GM21447 (cell line): ENCODE results near the gene PDE9A.

Experiments
- ATAC-seq: cut with Tn5 transposase; IDR thresholded peaks from one replicate; pipeline ENCODE4 v1.9.1; 2021; ENCODE audit not compliant: unreplicated experiment

PDE9A gene

GRCh38 chr21:42641311-42642218 lies 11.9 kb upstream of the PDE9A start:
- no peak for ATAC-seq

- no peak for ATAC-seq
Observed at GRCh38 chr21:42642219-42642745, 11.1 kb upstream of the PDE9A start.

- ATAC-seq = no peak
Observed at GRCh38 chr21:42644223-42645208, 8.9 kb upstream of the PDE9A start.

DNA sequence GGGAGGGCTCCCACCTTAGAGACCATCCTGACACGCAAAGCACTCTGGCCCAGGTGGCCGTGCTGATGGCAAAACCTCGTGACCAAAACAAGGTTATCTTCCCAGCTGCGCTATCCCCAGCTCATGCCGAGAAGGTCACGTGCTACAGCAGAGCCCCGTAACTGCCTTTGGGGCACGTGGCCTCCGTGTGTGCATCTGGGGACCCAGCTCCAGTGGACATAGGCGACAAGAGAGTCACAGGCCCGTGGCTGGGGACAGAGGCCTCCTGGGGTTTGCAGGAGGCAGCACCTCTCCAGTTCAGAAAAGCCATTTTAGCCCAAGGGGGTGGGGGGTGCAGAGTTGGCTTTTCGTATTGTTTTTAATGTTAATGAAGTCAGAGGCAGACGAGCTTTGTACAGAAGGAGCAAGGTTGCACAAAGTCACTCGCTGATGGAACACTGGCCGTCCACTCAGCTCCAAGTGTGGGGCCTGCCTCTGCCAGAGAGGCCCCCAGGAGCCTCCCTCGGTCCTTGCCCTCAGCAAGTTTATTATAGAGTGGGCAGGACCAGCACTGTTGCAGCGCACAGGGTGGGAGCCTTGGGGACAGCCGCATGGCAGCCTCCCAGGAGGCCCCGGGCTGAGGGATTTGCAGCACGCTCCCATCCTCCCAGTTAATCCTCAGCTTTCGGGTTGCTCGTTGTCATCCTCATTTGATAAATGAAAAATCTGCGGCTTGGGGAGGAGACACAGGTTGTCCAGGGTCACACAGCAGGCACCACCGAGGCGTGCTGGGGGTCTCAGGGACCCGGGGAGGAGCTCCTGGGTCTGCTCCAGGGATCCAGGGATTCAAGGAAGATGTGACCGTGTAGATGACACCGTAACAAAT lies 8.0 kb upstream of the PDE9A start:
- no peak for ATAC-seq

DNA sequence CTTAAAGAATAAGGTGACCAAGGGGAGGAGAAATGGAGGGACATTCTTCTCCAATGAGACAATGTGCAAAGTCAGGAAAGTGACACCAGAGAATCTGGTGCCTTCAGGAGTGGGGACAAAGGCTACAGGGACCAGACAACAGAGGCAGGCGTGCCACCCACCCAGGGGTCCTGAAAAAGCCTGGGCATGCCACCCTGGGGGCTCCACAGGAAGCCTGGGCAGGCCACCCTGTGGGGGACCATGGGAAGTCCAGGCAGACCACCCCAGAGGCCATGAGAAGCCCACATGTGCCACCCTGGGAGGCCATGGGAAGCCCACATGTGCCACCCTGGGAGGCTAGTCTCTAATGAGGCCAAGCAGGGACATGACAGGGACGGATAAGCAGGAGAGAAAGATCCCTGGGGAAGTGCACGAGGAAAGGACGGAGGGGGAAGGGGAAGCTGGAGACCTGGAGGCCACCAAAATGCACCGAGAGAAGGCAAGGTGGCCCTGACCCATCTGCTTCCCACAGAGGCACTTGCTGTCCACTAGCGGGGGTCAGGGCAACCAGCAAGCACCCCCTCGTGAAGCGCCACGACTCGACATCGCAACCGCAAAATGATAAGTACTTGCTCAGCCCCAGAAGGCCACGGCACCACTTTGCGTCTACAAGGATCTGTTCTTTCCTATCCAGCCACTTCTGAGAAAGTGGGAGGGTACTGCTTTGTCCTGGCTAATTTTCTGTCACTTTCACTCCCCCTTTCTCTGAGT lies 7.2 kb upstream of the PDE9A start:
- no peak for ATAC-seq

DNA sequence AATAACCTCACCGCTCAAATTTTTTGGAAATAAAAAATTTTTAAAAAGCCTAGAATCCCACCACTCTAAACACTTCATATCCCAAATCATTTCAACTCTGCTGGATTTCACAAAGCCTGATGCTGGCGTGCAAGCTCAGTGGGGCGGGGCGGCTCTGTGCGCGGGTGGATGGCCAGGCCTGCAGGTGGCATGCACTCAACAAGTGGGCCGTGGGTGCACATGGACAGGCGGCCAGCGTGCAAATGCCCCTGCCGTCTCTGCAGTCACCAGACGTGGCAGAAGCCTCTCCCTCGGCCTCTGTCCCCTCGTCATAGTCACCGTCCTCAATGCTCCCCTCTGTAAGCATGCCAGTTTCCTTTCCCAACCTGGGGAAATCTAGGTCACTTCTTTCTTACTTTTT lies 6.6 kb upstream of the PDE9A start:
- no peak for ATAC-seq

GRCh38 chr21:42648606-42649005 lies 4.8 kb upstream of the PDE9A start:
- ATAC-seq = no peak

DNA sequence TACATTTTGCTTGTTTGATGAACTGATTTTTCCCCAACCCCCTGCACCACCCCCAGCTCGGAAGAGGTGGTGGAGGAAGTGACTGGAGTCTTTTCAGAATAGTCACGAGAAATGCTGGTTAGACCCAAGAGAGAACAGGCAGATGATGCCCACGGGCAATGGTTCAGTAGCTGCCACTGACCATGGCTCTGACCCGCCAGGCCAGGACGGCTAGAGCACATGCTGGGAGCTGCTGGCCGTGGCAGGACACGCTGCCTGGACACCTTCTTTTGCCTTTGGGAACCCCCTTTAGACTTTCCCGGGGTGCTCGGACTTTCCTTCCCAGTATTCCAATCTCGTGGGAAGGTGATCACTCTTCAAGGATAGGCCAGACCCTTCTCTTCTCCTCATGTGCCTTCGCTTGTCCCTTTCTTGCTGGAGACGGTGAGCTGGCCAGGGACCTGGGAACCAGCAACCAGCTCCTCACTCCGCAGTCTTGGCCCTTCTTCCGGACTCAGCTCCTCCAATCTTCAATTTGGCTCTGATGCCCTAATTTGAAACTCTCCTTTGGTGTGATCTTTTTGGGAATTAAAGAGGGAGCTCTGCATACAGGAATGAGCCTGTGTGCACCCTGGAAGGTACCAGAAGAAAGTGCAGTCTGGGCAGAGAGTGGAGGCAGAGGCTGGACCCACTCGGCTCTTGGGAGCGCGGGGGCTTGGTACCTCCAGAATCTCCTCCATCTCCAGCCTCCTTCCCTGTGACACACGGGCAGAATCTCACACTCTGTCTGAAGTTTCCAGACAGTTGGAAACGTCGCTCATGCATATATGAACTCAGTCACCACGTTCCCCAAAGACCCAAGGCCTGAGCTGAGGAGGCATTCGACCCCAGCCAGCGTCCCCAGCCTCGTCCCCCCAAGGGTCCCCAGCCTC lies 4.0 kb upstream of the PDE9A start:
- ATAC-seq = no peak

GRCh38 chr21:42650033-42650370 lies 3.4 kb upstream of the PDE9A start:
- no peak for ATAC-seq

DNA sequence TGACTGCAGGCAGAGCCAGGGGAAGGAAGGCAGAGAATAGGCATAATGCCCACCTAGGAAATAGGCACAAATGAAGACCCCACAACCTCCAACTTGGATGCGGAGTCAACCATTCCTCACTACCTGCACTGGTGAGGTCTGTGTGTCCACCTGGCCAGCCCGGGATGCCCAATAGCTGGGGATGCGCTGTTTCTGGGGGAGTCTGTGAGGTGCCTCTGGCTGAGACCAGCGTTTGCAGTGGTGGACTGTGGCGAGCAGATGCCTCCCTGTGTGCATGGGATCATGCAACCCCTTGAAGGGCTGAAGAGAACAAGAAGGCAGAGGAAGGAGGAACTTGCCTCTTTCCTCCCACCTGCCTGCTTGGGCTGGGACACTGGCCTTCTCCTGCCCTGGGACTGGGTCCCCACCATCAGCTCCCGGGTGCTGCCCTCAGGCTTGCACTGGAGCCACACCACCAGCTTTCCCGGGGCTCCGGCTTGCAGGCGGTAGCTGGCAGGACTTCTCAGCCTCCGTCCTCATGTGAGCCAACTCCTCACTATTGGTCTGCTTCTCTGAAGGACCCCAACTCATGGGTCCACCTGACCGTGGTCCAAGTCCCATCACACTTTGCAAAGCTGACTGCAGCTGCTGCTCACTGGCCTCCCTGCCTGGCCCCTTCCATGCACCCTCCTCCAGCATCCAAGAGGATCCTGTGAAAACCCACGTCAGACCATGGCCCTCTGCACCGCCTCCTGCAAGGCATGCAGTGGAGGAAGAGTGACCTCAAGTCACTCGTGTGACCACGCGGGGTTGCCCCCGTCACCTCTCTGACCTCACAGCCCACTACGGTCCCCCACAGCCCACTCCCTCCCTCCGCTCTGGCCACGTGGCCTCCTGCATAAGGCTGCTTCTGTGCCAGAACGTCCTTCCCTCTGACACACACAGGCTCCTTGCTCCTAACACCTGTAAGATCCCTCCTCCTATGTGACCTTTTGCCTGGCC lies 2.7 kb upstream of the PDE9A start:
- ATAC-seq = no peak

DNA sequence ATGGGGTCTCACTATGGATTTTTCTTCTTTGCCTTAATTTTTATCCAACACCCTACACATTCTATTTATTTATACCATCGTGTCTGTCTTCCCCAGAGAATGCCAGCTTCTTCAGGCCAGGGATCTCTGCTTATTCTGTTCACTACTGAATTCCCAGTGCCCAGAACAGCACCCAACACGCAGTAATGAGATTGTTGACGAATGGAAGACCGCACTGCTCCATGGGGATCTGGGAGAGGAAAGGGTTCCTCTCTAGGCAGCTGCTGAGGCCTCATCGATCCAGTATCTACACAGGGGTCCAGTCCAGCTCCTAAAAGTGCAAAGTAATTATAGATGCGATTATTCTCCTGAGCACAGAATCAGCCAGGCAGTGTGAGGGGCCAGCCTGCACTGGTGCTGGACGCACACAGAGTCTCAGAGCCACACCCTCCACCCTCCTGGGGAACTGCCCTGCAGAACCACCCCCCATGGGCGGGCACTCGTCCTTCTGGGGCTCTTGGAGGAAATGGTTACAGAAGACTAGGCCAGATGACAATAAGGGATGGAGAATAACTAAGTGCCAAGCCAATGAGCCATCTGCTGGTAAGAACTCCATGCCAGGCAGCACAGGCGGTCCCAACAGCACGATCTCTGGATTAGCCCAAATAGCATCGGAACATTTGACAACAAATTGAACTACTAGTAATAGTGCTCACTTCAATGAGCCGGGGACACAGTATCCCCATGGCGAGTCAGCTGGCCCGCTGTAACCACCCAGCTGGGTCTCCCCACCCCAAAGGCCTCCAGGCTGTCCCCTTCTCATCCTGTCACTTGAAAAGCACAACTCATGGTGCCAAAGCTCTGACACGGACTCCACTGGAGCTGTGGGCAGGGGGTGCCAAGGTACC lies 1.7 kb upstream of the PDE9A start:
- no peak for ATAC-seq

DNA sequence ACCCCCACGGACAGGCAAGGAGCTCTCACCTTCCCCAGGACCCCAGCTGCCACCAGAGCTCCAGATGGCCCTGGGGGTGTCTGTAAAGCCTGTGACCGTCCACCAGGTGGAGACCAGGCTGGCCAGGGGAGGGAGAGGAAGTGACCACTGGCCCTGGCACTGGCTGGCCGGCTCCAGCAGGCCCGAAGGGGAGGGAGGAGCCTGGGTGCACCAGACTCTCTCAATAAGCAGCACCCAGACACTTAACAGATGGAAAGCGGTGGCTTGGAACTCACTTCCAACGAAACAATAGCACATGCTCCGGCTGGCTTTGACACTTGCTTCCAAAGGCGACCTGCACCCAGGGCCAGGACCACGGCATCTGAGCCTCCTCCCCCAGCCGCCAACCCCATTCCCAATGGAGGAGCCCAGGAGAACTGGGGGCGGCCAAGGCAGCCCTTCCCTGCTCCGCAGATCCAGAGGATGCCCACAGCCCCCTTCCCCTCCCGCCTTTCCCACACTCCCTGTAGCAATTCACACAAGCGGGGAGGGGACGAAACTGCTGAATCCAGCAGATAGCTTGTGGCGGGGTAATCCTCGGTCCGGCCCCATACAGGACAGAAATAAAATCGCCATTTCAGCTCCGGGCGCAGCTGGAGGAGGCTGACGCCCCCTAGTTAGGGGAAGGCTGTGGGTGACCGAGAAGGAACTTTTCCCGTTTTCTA lies 742 bp upstream of the PDE9A start:
- ATAC-seq = no peak

DNA sequence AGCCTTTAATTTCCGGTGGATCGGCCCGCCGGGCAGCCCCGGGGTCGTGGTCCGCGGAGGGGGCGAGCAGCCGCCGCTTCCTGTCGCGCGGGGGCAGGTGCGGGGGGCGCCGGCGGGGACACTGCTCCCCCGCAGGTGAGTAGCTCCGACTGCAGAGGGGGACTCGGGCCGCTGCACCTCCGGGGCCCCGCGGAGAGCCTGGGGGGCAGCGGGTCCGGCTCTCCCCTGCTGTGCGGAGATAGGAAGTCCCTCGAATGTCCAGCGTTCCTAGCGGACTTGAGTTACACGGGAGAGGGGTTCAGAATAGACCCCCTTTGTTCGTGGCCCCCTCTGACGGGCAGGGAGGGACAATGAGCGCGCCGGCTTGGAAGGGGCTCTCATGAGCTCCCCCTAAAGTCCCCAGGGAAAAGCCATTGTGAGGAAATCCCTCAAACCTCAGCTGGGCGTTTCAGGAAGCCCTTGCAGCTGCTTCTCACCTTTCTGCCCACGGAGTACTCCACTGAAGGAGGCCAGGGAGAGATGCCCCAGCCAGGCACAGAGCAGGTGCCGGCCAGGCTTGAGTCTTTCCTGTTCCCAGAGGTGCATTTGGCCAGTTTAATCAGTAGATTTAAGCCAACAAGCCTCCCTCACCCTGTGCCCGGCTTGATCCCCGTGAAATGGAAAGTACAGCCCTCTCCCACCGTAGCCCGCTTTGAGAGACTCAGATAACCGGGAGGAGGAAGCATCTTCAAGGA lies 925 bp downstream of the PDE9A start:
- ATAC-seq = no peak

DNA sequence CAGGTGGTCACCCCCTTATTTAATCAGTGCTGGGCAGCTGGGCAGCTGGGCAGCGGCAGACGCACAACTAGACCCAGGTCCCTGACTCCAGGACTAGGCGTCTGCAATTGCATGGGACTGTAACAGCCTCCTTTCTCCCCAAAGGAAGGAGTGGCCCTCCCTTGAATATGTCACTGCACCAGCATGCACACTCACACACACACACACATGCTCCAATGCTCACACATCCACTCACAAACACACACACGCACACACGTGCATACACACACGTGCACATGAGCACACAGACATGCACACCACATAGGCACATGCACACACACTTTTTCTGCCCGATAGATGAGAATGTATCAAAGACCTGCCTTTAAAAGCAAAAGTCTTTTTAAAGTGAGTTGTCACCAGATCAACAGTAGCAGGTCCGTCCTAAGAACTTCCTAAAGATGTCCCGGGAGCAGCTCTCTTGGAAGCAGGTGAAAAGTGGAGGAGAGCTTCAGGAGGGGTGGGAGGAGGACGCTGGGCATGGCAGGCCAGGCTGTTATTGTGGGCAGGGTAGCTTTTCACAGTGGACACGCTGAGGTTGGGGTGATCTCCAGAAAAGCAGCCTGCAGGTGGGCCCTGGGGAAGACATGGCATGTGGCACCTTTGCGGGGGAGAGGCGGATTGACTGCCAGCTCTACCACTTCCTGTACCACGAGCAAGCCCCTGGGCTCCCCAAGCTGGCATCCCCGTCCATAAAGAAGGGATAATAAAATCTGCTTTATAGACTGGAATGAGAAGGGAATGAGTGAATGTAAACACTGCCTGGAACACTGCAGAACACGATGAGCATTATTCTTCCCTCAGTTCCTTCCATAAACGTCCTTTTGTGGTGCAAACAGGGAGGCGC lies 1.7 kb downstream of the PDE9A start:
- ATAC-seq = no peak
